Upper lobe of left lung (tissue), 6 donors: ENCODE data around the gene XRCC4. TPM values are rescaled to one million over a fixed set of nuclear protein-coding genes. Genes with fewer than 3 reads are reported as not detected.
A peak's percentile ranks its signal among the peaks of the same experiment; 100 is the strongest.

ENCODE experiments used
- ATAC-seq, 2 donors: fragments of 200-7000 bp; cut with Tn5 transposase; one replicate each; pipeline ENCODE4 v1.9.1; 2022; ENCODE audit warnings: mild to moderate bottlenecking in 2 of 2, moderate library complexity in 2 of 2; ENCODE audit not compliant: low FRiP score in 2 of 2
- DNase-seq, 2 donors: peaks; one replicate each; pipeline ENCODE4 v3.0.0-alpha.2; 2019 to 2020
- H3K27ac ChIP-seq, 4 donors: fragments of 200-600 bp; sonication (generic); one replicate each; pipeline ENCODE4 v1.5.1; 2016 to 2019
- H3K27me3 ChIP-seq, 4 donors: fragments of 200-600 bp; sonication (generic); one replicate each; pipeline ENCODE4 v1.5.1; 2017 to 2019
- H3K36me3 ChIP-seq, 4 donors: fragments of 200-600 bp; sonication (generic); one replicate each; pipeline ENCODE4 v1.5.1; 2016 to 2019
- H3K4me1 ChIP-seq, 4 donors: fragments of 200-600 bp; sonication (generic); one replicate each; pipeline ENCODE4 v1.5.1; 2018 to 2019
- H3K4me3 ChIP-seq, 4 donors: fragments of 200-600 bp; sonication (generic); one replicate each; pipeline ENCODE4 v1.5.1; 2017 to 2019; ENCODE audit warnings: mild to moderate bottlenecking in 2 of 4, moderate library complexity in 1 of 4
- H3K9me3 ChIP-seq, 4 donors: fragments of 200-600 bp; sonication (generic); one replicate each; pipeline ENCODE4 v1.5.1; 2018 to 2019
- EP300 ChIP-seq, 4 donors: sonication (generic); formaldehyde crosslinking; IDR thresholded peaks; one replicate each; pipeline ENCODE4 v1.5.1; 2017; ENCODE audit warnings: antibody characterized with exemption in 4 of 4, control low read depth in 2 of 4
- POLR2A ChIP-seq, 4 donors: fragments of 450-650 bp; IDR thresholded peaks; one replicate each; pipeline ENCODE4 v1.5.1; 2016 to 2017; ENCODE audit warnings: antibody characterized with exemption in 4 of 4, mild to moderate bottlenecking in 2 of 4
- POLR2AphosphoS5 ChIP-seq, 2 donors: sonication (generic); formaldehyde crosslinking; IDR thresholded peaks; one replicate each; pipeline ENCODE4 v1.5.1; 2017; ENCODE audit warnings: antibody characterized with exemption in 2 of 2
- WGBS, 2 donors: methylation state at CpG; one replicate each; pipeline ENCODE4 v1.1.5; 2017 to 2018; 5-methylcytosine and 5-hydroxymethylcytosine counted together
- total RNA-seq, 6 donors: library from RNA; depleted of rRNA in 4 of 6; stranded (reverse); fragments of >200 nt in 4 of 6; gene quantifications; one replicate each; pipeline versions ENCODE4 v1.1.0 to v1.2.1, GENCODE V29; 2016 to 2021
- TF ChIP-seq, protein P1 (sequence below), 6 experiments: fragments of 450-650 bp in 4 of 6; fragments of 200-600 bp in 2 of 6; sonication (generic) in 2 of 6; IDR thresholded peaks; one replicate each; pipeline ENCODE4 v1.5.1; 2016 to 2019; ENCODE audit warnings: antibody characterized with exemption in 6 of 6
- donor health status: DM: no; HTN: no; CAD: no; lungs with moderate emphysema.
- donor health status: DM: no; HTN: yes; CAD: no; lungs with severe emphysema.

Gene XRCC4
- total RNA-seq, 6 donors from 2014 or later, result 4.4 to 11.8 (median 7.7) TPM

- no peaks in the 10 kb centered on the region for H3K27me3 ChIP-seq
- H3K9me3 ChIP-seq, result no peaks in the 10 kb centered on the region
- H3K4me1 ChIP-seq, result no peaks in the 10 kb centered on the region
- no peak for TF ChIP-seq POLR2AphosphoS5 (IDR thresholded peaks at IDR 0.05)
- no peak for TF ChIP-seq POLR2A (IDR thresholded peaks at IDR 0.05)
- WGBS, 2 donors, result 93 to 96% methylated on average over 2 of the region's 2 CpGs
- no peaks in the 10 kb centered on the region for H3K36me3 ChIP-seq
- H3K4me3 ChIP-seq, result no peak overlapping the region
- DNase-seq, result no peak
- no peak overlapping the region for H3K27ac ChIP-seq
- no peak for ATAC-seq
Measured at GRCh38 chr5:83173826-83174225, 96.5 kb downstream of the XRCC4 start.

- 97 to 98% methylated on average over 2 of the region's 2 CpGs for WGBS, 2 donors
Measured at GRCh38 chr5:83177803-83178202, 100.5 kb downstream of the XRCC4 start.

DNA sequence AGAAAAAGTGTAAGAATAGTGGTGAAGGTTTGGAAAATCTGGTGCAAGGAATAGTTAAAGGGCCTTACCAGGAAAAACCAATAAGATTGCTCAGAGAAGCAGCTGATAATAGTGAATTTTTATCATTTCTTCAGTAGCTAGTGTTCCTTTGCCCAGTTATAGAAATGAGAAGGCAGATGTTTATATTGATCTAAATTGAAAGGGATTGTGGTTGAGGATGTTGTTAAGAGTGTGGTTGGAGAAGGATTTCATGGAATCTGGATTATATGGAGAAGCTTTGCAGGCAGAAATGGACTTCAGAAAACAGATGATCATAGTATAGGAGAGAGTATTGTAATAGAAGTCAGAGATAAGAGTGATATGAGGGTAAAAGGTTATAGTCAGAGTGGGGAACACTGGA lies 102.6 kb downstream of the XRCC4 start:
- Histone ChIP-seq H3K27ac (no peak overlapping the region), H3K36me3 (no peaks in the 10 kb centered on the region), H3K9me3 (no peaks in the 10 kb centered on the region), H3K4me1 (no peaks in the 10 kb centered on the region), H3K27me3 (no peaks in the 10 kb centered on the region), H3K4me3 (no peak overlapping the region)
- TF ChIP-seq EP300 (IDR thresholded peaks at IDR 0.05) (no peak), POLR2AphosphoS5 (IDR thresholded peaks at IDR 0.05) (no peak), POLR2A (IDR thresholded peaks at IDR 0.05) (no peak)
- TF ChIP-seq, protein P1, sequence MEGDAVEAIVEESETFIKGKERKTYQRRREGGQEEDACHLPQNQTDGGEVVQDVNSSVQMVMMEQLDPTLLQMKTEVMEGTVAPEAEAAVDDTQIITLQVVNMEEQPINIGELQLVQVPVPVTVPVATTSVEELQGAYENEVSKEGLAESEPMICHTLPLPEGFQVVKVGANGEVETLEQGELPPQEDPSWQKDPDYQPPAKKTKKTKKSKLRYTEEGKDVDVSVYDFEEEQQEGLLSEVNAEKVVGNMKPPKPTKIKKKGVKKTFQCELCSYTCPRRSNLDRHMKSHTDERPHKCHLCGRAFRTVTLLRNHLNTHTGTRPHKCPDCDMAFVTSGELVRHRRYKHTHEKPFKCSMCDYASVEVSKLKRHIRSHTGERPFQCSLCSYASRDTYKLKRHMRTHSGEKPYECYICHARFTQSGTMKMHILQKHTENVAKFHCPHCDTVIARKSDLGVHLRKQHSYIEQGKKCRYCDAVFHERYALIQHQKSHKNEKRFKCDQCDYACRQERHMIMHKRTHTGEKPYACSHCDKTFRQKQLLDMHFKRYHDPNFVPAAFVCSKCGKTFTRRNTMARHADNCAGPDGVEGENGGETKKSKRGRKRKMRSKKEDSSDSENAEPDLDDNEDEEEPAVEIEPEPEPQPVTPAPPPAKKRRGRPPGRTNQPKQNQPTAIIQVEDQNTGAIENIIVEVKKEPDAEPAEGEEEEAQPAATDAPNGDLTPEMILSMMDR (IDR thresholded peaks at IDR 0.05), result no peak
- ATAC-seq (no peak), DNase-seq (no peak)

More at GRCh38 chr5:83177803-83178202, 100.5 kb downstream of the XRCC4 start:
- Histone ChIP-seq H3K27me3 (no peaks in the 10 kb centered on the region), H3K27ac (no peak overlapping the region), H3K9me3 (no peaks in the 10 kb centered on the region), H3K4me1 (no peaks in the 10 kb centered on the region), H3K4me3 (no peak overlapping the region), H3K36me3 (no peaks in the 10 kb centered on the region)
- no peak for DNase-seq
- no peak for TF ChIP-seq POLR2A (IDR thresholded peaks at IDR 0.05)
- TF ChIP-seq EP300 (IDR thresholded peaks at IDR 0.05), result no peak
- no peak for TF ChIP-seq POLR2AphosphoS5 (IDR thresholded peaks at IDR 0.05)
- TF ChIP-seq, protein P1 (IDR thresholded peaks at IDR 0.05), result no peak
- ATAC-seq, result no peak

- Histone ChIP-seq H3K27me3 (no peaks in the 10 kb centered on the region), H3K4me3 (no peak overlapping the region), H3K4me1 (no peaks in the 10 kb centered on the region), H3K36me3 (no peaks in the 10 kb centered on the region), H3K9me3 (peaks cover 0 to 5% (median 0%) of the 10 kb centered on the region in 4 donors), H3K27ac (no peak overlapping the region)
- ATAC-seq (peak in 1 of 2 donors; percentile 67), DNase-seq (no peak)
- TF ChIP-seq POLR2AphosphoS5 (IDR thresholded peaks at IDR 0.05), result no peak
- no peak for TF ChIP-seq EP300 (IDR thresholded peaks at IDR 0.05)
- TF ChIP-seq, protein P1 (IDR thresholded peaks at IDR 0.05), result no peak
- TF ChIP-seq POLR2A (IDR thresholded peaks at IDR 0.05), result no peak
- 57 to 76% methylated on average over 3 of the region's 3 CpGs for WGBS, 2 donors
Measured at GRCh38 chr5:83184534-83184933, 107.2 kb downstream of the XRCC4 start.

GRCh38 chr5:83192947-83193346 lies 115.6 kb downstream of the XRCC4 start:
- no peaks in the 10 kb centered on the region for H3K36me3 ChIP-seq
- DNase-seq (no peak), ATAC-seq (no peak)
- no peak for TF ChIP-seq POLR2A (IDR thresholded peaks at IDR 0.05)
- TF ChIP-seq POLR2AphosphoS5 (IDR thresholded peaks at IDR 0.05), result no peak
- TF ChIP-seq EP300 (IDR thresholded peaks at IDR 0.05), result no peak
- TF ChIP-seq, protein P1 (IDR thresholded peaks at IDR 0.05), result no peak
- H3K27me3 ChIP-seq, result no peaks in the 10 kb centered on the region
- no peaks in the 10 kb centered on the region for H3K4me1 ChIP-seq
- 77 to 83% methylated on average over 5 of the region's 5 CpGs for WGBS, 2 donors
- no peak overlapping the region for H3K4me3 ChIP-seq
- H3K27ac ChIP-seq, result no peak overlapping the region
- H3K9me3 ChIP-seq, result no peaks in the 10 kb centered on the region
